Epithelial cell of prostate (primary cell): ENCODE data around the gene OXCT1.
A peak's percentile ranks its signal among the peaks of the same experiment; 100 is the strongest.
"Not testable (repeated sequence)": the region's sequence is repeated elsewhere in the genome, so short reads cannot be mapped to it uniquely, and the experiment has no call there.

ENCODE experiments used
- DNase-seq: peaks from one replicate; pipeline ENCODE4 v3.0.0-alpha.2; 2011; ENCODE audit warnings: low read depth, low spot score
- H3K27ac ChIP-seq: fragments of 450-650 bp; 2 replicates; pipeline ENCODE4 v1.5.1; 2017; ENCODE audit warnings: mild to moderate bottlenecking

OXCT1 gene

DNA sequence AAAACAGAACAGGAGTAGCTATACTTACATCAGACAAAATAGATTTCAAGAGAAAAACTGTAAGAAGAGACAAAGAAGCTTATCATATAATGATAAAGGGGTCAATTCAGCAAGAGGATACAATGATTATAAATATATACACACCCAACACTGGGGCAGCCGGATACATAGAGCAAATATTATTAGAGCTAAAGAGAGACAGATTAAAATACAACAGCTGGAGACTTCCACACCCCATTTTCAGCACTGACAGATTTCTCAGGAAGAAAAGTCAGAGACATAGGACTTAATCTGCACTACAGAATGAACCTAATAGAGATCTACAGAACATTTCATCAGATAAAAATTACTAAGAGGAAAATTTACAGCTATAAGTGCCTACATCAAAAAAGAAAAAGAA lies 35.7 kb downstream of the OXCT1 start:
- DNase-seq: no peak
- H3K27ac ChIP-seq: no peak overlapping the region

- no peak overlapping the region for H3K27ac ChIP-seq
- DNase-seq: no peak
These were observed 37.8 kb downstream of the OXCT1 start for GRCh38 chr5:41832430-41832829.

GRCh38 chr5:41831155-41831554 lies 39.1 kb downstream of the OXCT1 start:
- DNase-seq: no peak
- no peak overlapping the region for H3K27ac ChIP-seq

DNA sequence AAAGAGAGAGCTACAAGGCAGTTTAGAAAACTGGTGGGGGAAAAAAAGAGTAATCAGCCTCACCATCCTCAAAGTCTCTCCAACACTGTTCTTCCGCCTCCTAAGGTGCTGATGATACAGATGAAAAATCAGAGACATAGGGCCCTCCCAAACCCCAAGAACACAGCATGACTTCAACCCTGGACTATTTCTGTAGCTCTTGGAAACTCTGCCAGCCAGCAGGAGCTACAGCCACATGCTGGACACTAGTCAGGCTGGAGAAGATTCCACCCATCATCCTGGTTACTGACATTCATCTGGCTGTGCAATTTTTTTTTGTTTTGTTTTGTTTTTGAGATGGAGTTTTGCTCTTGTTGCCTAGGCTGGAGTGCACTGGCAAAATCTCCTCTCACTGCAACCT lies 42.4 kb downstream of the OXCT1 start:
- DNase-seq: no peak

DNA sequence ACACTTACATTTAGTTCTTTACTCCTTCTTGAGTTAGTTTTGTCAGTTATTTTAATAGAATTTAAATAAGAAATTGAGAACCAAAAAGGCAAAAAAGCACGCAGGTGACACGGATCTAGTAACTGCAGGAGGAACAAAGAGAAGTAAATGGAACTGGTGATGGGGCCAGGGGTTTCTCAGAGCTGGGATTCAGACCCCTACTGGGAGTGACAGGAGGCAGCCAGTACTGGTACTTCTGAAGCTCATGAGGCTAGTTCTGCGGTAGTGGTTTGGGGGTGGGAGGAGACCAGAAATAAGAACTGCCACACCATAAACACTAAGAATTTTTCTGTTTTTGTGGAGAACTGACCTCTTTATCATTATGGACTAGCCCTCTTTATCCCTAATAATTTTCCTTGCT lies 48.2 kb downstream of the OXCT1 start:
- H3K27ac ChIP-seq: no peak overlapping the region
- no peak for DNase-seq

More for the DNA sequence above, 42.4 kb downstream of the OXCT1 start:
- no peak overlapping the region for H3K27ac ChIP-seq

- no peak overlapping the region for H3K27ac ChIP-seq
- DNase-seq: no peak
These were observed 49.2 kb downstream of the OXCT1 start for GRCh38 chr5:41821051-41821450.

GRCh38 chr5:41820150-41820549 lies 50.1 kb downstream of the OXCT1 start:
- no peak overlapping the region for H3K27ac ChIP-seq
- DNase-seq: no peak

GRCh38 chr5:41817625-41818301 lies 52.5 kb downstream of the OXCT1 start:
- no peak for DNase-seq
- no peak overlapping the region for H3K27ac ChIP-seq

DNA sequence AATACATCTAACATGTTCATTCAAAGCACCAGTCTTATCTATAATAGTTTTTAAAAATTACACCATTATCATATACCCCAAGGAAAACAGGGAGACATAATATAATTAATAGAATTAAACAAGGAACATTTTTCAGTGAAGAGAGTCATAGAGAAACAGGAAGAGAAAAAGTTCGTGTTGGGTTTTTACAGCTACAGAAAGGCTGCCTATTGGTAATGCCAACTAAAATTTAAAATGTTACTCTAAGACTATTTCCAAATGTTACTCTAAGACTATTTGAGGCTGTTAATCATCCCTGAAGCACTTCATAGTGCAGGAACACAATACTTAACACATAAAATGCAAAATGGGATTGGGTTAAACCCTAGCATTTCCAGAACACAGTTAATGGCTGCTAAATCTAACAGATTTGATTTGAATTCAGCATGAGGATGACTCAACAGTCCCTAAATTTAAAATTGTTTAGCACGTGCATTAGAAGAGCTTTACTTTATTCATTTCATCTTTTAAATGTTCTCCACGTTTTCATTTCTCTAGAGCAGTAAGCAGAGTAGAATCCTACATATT lies 54.5 kb downstream of the OXCT1 start:
- H3K27ac ChIP-seq: no peak overlapping the region
- DNase-seq: no peak

DNA sequence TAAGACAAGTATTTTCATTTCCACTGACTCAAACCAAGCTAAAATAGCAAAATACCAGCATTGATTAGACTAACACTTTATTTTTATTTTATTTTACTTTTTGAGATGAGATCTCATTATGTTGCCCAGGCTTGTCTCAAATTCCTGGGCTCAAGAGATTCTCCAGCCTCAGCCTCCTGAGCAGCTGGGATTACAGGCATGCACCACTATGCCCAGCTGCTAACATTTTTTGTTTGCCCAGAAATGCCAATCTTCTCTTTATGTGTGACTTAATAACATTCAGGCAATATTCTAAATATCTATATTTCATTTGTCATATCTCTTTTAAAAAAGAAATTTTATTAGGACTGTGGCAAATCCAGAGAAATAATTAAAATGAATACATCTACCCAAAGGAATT lies 55.0 kb downstream of the OXCT1 start:
- H3K27ac ChIP-seq: no peak overlapping the region
- no peak for DNase-seq

- not testable (repeated sequence) for DNase-seq
These were observed 55.9 kb downstream of the OXCT1 start for GRCh38 chr5:41814306-41814705.

DNA sequence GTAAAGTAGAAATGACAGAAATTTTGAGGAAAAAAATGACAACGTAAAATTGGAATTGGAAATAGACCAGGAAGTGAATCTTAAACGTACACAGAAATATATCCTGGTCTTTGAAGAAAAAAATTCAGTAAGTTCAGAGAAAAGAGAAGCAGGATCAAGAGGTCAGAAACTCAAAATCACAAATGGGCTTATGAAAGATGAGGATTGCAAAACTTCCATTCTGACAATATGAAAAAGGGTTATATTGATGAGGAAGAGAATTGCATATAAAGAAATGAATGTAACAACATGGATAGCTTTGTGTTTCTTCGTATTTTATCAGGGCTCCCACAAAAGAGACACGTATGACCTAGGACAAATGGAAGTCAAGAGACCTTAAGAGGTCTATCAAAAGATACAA lies 58.1 kb downstream of the OXCT1 start:
- no peak for DNase-seq
- no peak overlapping the region for H3K27ac ChIP-seq

More at GRCh38 chr5:41814306-41814705, 55.9 kb downstream of the OXCT1 start:
- not testable (repeated sequence) for H3K27ac ChIP-seq

- no peak for DNase-seq
- H3K27ac ChIP-seq: no peak overlapping the region
These were observed 61.1 kb downstream of the OXCT1 start for GRCh38 chr5:41809128-41809527.

- no peak overlapping the region for H3K27ac ChIP-seq
- no peak for DNase-seq
These were observed 61.9 kb downstream of the OXCT1 start for GRCh38 chr5:41808294-41808693.

GRCh38 chr5:41797662-41798061 lies 72.6 kb downstream of the OXCT1 start:
- no peak overlapping the region for H3K27ac ChIP-seq
- DNase-seq: no peak

- no peak for DNase-seq
- peak overlapping the region; percentile 69 for H3K27ac ChIP-seq
These were observed 74.2 kb downstream of the OXCT1 start for GRCh38 chr5:41796061-41796460.

DNA sequence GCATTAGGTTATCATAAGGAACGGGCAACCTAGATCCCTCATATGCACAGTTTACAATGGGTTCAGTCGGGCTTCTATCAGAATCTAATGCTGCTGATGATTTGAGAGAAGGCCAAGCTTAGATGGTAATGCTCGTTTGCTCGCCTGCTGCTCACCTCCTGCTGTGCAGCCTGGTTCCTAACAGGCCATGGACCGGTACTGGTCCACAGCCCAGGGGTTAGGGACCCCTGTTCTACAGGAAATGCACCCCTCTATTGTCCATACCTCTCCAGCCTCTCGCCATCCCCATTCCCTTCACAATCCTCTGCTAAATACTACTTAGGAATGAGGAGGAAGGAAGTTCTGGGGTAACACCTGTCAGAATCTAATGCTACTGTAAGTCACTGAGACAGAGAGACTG lies 75.1 kb downstream of the OXCT1 start:
- peak overlapping the region; percentile 69 for H3K27ac ChIP-seq
- DNase-seq: no peak

DNA sequence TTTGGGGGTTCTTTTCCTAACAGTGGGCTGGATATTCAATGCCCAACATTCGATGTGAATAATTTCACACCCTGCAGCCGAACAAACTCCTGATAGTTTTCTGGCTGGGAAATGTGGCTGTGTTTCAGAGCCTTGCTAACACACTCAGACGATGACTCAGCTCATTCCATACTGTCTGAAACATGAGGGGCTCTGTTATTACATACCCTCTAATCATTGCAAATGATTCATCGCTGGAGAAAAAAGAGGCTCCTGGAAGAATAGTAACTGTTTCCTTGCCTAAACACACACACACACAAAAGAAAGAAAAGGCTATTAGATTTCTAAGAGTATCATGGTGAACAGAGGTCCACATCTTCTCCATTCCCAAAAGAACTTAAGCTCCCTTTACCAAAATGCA lies 75.8 kb downstream of the OXCT1 start:
- DNase-seq: peak; percentile 40
- peak overlapping the region; percentile 69 for H3K27ac ChIP-seq

DNA sequence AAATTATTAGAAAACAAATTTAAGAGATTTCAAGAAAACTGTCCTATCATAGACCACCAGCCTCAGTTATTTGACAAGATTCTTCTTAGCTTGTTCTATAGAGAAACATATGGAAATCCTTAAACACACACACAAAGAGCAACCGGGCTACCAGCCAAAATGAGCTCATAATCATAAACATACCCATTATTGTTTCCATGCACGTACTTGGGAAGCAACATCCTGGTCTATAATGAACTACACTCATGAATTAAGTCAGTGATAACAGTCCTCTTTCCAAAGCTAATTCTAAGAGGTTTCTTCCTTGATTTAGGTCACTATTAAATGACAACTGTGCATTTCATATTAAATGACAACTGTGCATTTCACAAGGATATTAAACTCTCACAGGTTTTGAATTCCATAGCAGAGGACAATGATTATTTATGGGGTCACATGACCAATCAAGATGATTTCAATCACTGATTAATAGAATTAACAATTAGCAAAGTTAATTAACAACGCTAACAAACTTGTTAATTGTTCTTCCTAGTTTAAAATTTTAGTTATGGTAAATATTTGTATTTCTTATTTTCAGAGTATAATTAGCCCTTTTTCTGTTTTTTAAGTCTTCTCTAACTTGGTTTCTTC lies 77.0 kb downstream of the OXCT1 start:
- peak; percentile 14 for DNase-seq
- peak overlapping the region; percentile 69 for H3K27ac ChIP-seq

DNA sequence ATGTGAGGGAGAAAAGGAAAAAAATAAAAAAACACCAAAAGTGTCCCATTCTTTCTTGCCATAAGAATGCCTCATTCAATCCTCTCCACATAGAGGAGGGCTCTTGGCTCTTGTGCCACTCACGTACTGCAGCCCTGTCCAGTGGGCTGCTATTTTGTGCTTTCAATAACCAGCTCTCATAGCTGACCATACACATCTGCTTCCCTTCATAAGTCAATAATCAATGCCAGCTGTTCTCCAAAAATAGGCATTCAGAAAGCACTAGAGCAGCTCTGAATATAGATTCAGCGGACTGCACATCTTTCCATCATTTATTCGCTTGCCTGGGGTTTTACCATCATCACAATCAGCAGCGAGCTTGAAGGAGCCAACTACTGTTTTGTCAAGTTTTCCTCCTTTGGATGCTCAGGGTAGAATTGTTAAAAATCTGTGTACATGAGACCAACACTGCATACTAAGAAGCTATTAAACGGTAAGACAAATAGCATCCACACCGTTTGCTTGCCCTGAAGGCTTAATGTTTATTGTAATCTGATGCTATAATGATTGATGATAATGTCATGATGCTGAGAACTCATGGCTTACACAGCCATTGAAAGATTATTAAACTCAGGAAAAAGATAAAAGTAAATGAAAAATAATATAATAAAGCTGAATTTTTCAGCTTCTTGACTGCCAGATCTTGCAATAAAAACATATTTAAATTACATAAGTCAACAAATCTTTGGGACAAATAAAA lies 80.0 kb downstream of the OXCT1 start:
- H3K27ac ChIP-seq: no peak overlapping the region
- DNase-seq: no peak

GRCh38 chr5:41789434-41789833 lies 80.8 kb downstream of the OXCT1 start:
- no peak overlapping the region for H3K27ac ChIP-seq

More at GRCh38 chr5:41789434-41789833, 80.8 kb downstream of the OXCT1 start:
- DNase-seq: no peak
